ENCODE results near the gene IRAK1. TPM values are rescaled to one million over a fixed set of nuclear protein-coding genes. Genes with fewer than 3 reads are reported as not detected.

Gene IRAK1
- total RNA-seq, 1 donor from 2014 or later = 96.9 TPM

DNA sequence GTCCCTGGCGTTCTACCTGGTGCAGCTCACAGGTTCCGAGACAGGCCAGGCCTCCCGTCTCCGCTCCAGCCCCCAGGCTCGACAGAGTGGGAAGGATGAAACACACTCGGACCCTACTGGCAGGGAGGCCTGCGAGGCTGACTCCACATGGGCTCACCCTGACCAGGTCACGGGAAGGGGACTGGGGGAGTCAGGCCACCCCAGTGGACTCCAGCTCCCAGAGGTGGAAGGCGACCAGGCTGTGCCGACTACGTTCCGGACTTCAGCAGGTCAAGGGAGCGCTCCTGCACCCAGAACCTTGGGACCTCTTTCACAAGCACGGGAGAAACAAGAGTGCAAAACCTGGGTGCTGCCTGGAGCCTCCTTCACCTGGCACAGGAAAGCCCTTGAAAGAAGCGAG, 4.6 kb upstream of the IRAK1 start:
- TF ChIP-seq, protein P1, sequence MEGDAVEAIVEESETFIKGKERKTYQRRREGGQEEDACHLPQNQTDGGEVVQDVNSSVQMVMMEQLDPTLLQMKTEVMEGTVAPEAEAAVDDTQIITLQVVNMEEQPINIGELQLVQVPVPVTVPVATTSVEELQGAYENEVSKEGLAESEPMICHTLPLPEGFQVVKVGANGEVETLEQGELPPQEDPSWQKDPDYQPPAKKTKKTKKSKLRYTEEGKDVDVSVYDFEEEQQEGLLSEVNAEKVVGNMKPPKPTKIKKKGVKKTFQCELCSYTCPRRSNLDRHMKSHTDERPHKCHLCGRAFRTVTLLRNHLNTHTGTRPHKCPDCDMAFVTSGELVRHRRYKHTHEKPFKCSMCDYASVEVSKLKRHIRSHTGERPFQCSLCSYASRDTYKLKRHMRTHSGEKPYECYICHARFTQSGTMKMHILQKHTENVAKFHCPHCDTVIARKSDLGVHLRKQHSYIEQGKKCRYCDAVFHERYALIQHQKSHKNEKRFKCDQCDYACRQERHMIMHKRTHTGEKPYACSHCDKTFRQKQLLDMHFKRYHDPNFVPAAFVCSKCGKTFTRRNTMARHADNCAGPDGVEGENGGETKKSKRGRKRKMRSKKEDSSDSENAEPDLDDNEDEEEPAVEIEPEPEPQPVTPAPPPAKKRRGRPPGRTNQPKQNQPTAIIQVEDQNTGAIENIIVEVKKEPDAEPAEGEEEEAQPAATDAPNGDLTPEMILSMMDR (IDR thresholded peaks at IDR 0.05; ENCODE audit: unreplicated experiment) = no peak
- Mint-ChIP-seq H3K27ac (no peak overlapping the region), H3K4me3 (ENCODE audit: low read depth) (no peak overlapping the region), H3K4me1 (ENCODE audit: low read depth) (peaks cover 15% of the 10 kb centered on the region), H3K27me3 (no peaks in the 10 kb centered on the region), H3K36me3 (ENCODE audit: insufficient read depth) (peaks cover 2% of the 10 kb centered on the region), H3K9me3 (ENCODE audit: low read depth) (peaks cover 4% of the 10 kb centered on the region)
- no peak for DNase-seq (ENCODE audit: low spot score, unreplicated experiment)

DNA sequence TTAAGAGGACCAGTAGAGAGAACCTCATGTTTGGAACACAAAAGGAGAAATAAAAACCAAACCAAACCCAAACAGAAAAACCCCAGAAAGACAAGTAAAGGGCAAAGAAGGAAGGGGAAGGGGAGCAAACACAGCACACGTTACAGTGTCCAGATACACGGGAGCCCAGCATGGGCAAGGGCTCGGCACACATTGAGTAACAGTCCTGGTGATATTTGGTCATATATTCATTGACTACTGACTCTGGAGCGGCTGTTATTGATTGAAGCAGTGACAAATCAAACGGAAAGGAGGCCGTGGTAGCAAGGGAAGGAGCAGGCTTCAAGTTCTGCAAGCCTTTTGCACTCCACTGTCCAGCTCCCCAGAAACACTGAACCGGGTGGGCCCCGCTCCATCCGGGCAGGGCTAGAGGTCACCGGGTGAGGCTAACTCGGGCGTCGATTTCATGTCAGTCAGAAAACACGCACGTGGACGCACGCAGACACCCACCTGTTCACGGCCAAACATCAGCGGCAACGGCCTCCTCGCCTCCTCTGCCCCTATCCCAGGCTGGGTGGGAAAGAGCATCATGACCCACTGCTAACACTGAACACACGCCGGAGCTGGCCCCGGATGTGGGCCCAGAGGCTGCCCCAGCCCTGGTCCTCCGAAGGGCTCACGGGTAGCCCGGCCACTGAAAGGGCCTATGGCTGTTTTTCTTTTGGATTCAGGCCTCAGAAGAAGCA, 3.7 kb upstream of the IRAK1 start:
- Mint-ChIP-seq H3K4me3 (ENCODE audit: low read depth) (no peak overlapping the region), H3K36me3 (ENCODE audit: insufficient read depth) (no peaks in the 10 kb centered on the region), H3K27me3 (no peaks in the 10 kb centered on the region), H3K9me3 (ENCODE audit: low read depth) (peaks cover 4% of the 10 kb centered on the region), H3K4me1 (ENCODE audit: low read depth) (peaks cover 19% of the 10 kb centered on the region), H3K27ac (no peak overlapping the region)
- DNase-seq (ENCODE audit: low spot score, unreplicated experiment) = no peak
- TF ChIP-seq, protein P1 (IDR thresholded peaks at IDR 0.05; ENCODE audit: unreplicated experiment) = no peak

DNA sequence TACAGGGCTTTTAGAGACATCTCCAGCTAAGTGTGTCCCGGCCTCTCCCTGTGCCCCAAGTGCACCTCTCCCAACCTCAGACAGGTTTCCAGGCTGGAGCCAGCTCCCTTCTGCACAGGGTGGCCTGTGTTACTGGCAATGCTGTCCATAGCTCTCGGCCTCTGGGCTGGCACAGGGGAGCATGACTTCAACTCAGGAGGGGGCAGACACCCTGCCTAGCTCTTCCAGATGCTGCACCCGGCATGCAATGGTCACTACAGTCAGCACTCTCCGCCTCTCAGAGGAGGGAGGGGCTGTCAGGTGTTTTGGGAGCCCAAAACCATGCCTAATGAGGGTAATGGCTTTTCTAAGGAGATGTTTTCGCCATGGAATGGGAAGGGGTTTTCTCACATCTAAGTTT, 2.4 kb upstream of the IRAK1 start:
- peaks cover 4% of the 10 kb centered on the region for H3K9me3 Mint-ChIP-seq (ENCODE audit: low read depth)
- no peaks in the 10 kb centered on the region for H3K27me3 Mint-ChIP-seq
- no peak overlapping the region for H3K4me3 Mint-ChIP-seq (ENCODE audit: low read depth)
- no peak for DNase-seq (ENCODE audit: low spot score, unreplicated experiment)
- peaks cover 19% of the 10 kb centered on the region for H3K4me1 Mint-ChIP-seq (ENCODE audit: low read depth)
- H3K27ac Mint-ChIP-seq = no peak overlapping the region
- TF ChIP-seq, protein P1 (IDR thresholded peaks at IDR 0.05; ENCODE audit: unreplicated experiment) = no peak
- H3K36me3 Mint-ChIP-seq (ENCODE audit: insufficient read depth) = no peaks in the 10 kb centered on the region

DNA sequence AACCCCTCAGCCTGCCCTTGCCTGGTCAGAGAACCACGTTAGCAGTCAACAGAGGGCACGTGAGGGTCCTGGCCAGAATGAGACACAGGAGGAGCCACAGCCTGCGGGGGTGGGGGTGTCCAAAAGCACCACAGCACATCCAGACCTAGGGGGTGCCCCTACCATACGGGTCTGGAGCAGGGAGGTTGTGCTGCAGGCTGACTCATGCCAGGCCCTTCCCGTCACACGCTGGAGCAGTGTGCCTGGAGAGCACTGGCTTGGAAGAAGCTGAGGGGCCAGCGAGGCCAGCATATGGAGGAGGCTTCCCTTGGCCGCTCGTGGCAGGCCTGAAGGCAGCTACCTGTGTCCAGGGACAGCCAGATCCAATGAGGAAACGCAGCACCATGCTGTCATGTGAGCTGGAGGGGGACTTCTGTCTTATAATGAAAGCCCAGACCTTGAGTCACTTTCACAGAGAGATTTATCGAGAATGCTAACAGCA, 1.5 kb upstream of the IRAK1 start:
- Mint-ChIP-seq H3K36me3 (ENCODE audit: insufficient read depth) (no peaks in the 10 kb centered on the region), H3K9me3 (ENCODE audit: low read depth) (peaks cover 4% of the 10 kb centered on the region), H3K4me1 (ENCODE audit: low read depth) (peaks cover 19% of the 10 kb centered on the region), H3K4me3 (ENCODE audit: low read depth) (no peak overlapping the region), H3K27me3 (no peaks in the 10 kb centered on the region), H3K27ac (no peak overlapping the region)
- DNase-seq (ENCODE audit: low spot score, unreplicated experiment) = no peak
- TF ChIP-seq, protein P1 (IDR thresholded peaks at IDR 0.05; ENCODE audit: unreplicated experiment) = no peak

DNA sequence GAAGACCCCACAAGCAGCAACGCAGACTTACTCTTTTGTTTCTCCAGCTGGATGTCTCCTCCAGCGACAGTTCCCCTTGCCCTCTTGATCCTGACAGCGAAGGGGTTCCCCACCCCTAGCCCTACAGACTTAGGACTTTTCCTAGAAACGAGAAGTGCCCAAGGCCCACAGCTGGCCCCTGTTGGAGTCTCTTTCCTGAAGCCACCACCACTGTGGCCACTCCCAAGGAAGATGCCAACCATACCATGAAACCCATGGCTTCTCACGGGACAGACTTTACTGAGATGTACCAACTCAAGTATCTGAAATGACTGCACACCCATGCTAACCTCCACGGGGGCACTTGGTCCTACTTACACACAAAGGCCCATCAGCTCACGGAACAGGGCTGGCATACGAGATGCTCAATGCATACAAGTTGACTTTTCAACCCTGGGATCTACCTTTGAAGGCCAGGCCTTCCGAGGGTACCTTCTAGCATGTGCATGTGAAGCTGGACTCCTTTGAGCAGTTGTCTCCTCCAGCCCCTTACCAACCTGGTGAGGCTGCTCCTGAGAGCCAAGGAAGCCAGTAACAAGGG, 924 bp upstream of the IRAK1 start:
- Mint-ChIP-seq H3K36me3 (ENCODE audit: insufficient read depth) (peaks cover 4% of the 10 kb centered on the region), H3K4me1 (ENCODE audit: low read depth) (peaks cover 19% of the 10 kb centered on the region), H3K9me3 (ENCODE audit: low read depth) (peaks cover 4% of the 10 kb centered on the region), H3K27ac (peak overlapping the region; percentile 91), H3K27me3 (no peaks in the 10 kb centered on the region), H3K4me3 (ENCODE audit: low read depth) (peak overlapping the region; percentile 73)
- TF ChIP-seq, protein P1 (IDR thresholded peaks at IDR 0.05; ENCODE audit: unreplicated experiment) = no peak
- DNase-seq (ENCODE audit: low spot score, unreplicated experiment) = no peak
